Stimulated activated CD4-positive, alpha-beta T cell treated with anti-CD3 and anti-CD28 coated beads, TNF-alpha, amount 100 ng/mL, for 48 hours (primary cell): ENCODE data around the gene LIMS2.

Experiments used
- DNase-seq, 3 donors: peaks; one replicate each; pipeline ENCODE4 v3.0.0-alpha.2; 2020; ENCODE audit warnings: low read depth in 3 of 3

LIMS2 gene

GRCh38 chr2:127623388-127624319 lies 51.7 kb downstream of the LIMS2 start:
- DNase-seq = no peak

- no peak for DNase-seq
These were observed 52.6 kb downstream of the LIMS2 start for GRCh38 chr2:127622561-127623387.

- no peak for DNase-seq
These were observed 53.3 kb downstream of the LIMS2 start for GRCh38 chr2:127621981-127622431.

GRCh38 chr2:127620866-127621265 lies 54.5 kb downstream of the LIMS2 start:
- DNase-seq = no peak

- no peak for DNase-seq
These were observed 55.2 kb downstream of the LIMS2 start for GRCh38 chr2:127619877-127620705.

- DNase-seq = no peak
These were observed 56.1 kb downstream of the LIMS2 start for GRCh38 chr2:127619203-127619590.

- DNase-seq = no peak
These were observed 56.7 kb downstream of the LIMS2 start for GRCh38 chr2:127618551-127619202.

- no peak for DNase-seq
These were observed 59.7 kb downstream of the LIMS2 start for GRCh38 chr2:127615511-127616166.

GRCh38 chr2:127614731-127615130 lies 60.6 kb downstream of the LIMS2 start:
- no peak for DNase-seq

- DNase-seq = no peak
These were observed 61.1 kb downstream of the LIMS2 start for GRCh38 chr2:127614246-127614645.

GRCh38 chr2:127612111-127612822 lies 63.1 kb downstream of the LIMS2 start:
- DNase-seq = no peak

GRCh38 chr2:127611076-127611925 lies 64.0 kb downstream of the LIMS2 start:
- no peak for DNase-seq

GRCh38 chr2:127610561-127610960 lies 64.8 kb downstream of the LIMS2 start:
- DNase-seq = no peak

GRCh38 chr2:127609818-127610217 lies 65.5 kb downstream of the LIMS2 start:
- no peak for DNase-seq

- DNase-seq = no peak
These were observed 66.1 kb downstream of the LIMS2 start for GRCh38 chr2:127609031-127609751.

- no peak for DNase-seq
These were observed 67.0 kb downstream of the LIMS2 start for GRCh38 chr2:127608061-127609030.

- no peak for DNase-seq
These were observed 67.9 kb downstream of the LIMS2 start for GRCh38 chr2:127607399-127607908.
